ENCODE data around the gene PAM.

The PAM gene

DNA sequence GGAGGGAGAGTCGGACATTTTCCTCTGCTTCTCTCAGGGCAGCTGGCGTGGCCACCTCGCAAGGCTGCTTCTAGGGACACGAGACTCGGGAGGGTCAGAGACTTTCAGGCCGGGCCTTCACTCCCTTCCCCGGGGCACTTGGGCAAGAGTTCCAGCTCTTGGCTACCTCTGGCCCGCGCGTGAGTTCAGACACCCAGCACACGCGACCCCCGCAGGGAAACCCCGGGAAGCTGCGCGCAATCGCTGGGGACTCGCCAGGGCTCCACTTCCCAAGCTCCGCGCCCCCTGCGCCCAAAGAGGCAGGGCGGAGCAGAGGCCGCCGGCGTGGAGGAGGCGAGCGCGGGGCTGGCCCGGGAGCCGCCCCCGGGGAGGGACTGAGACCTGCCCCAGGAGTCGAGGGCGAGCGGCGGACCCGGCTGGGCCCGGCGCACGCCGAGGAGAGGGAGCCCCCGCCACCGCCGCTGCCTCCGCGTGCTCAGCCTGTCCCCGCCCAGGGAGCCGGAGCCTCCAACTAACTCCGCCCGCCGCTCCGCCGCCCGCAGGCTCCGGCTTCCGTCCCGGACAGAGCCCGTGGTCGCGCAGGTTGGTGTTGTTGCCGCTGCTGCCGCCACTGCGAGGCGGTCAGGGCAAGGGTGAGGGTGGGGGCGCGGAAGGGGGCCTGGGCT lies at the start of gene PAM:
PAM (plus strand) TSS at position 539 of the 665 bp plus-strand sequence. CDS start 110,891 bp downstream, outside the sequence.
- peak; percentile 8 to 50 for DNase-seq (ENCODE audit: low read depth in 2 of 2)

GRCh38 chr5:102711525-102712385 lies 43.4 kb upstream of the PAM start:
- no peak for DNase-seq (ENCODE audit: low read depth in 2 of 2)

- no peak for DNase-seq (ENCODE audit: low read depth in 2 of 2)
These were observed 41.8 kb upstream of the PAM start for GRCh38 chr5:102713278-102713677.

DNA sequence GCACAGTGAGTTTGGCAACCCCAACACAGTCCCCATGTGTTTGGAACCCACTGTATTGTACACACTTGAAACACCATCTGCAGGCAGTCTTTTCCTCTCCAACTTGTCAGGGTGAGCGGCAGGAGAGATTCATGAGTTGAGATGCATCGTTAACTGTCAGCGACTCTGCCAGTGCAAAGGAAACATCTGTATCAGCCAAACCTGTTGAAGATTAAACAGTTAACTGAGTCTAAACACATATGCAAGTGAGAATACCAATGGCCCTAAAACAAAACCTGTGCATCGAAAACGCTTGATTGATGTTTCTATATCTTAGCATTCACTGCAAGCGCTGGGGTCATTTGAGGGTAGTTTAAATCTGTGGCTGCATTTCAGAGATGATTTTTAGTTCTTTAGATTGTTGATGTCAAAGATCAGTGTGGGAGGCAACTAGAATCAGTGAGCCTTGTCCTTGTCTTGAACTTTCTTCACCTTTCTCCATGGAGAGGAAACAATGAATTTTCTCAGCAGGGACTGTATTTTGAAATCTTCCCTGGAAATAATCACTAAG lies 41.3 kb upstream of the PAM start:
- DNase-seq (ENCODE audit: low read depth in 2 of 2): no peak

- no peak for DNase-seq (ENCODE audit: low read depth in 2 of 2)
These were observed 39.9 kb upstream of the PAM start for GRCh38 chr5:102715082-102715807.

- no peak for DNase-seq (ENCODE audit: low read depth in 2 of 2)
These were observed 39.1 kb upstream of the PAM start for GRCh38 chr5:102716017-102716416.

DNA sequence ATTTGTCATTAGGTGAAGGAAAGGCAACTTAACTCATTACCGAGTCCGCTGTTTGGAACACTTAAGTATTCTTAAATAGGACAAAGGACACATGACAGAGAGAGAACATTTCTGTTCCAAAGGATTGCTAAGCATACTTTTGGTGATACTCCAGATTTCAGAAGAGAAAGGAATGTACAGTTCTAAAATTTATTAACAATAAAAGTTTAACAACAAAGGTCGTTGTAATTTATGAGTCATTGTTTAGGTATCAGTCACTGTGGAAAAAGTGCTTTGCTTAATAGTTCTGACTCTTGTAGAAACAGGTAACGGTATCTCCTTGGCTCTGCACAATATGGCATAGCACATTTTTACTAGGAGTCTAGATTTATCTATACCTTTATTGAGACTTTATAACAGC lies 36.3 kb upstream of the PAM start:
- no peak for DNase-seq (ENCODE audit: low read depth in 2 of 2)

DNA sequence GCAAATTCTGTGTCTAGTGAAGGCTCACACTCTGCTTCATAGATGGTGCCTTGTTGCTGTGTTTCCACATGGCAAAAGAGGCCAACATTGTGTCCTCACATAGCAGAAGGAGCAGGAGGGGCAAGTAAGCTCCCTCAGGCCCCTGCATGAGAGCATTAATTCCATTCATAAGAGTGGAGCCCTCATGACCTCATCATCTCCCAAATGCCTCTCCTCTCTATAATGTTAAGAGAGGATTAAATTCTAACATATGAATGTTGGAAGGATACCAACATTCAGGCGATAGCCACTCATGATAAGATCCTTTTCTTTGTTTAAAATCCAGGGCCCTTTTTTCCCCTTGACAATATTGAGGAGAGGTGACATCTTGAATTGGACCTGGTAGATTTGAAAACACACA lies 35.2 kb upstream of the PAM start:
- no peak for DNase-seq (ENCODE audit: low read depth in 2 of 2)

- DNase-seq (ENCODE audit: low read depth in 2 of 2): no peak
These were observed 34.1 kb upstream of the PAM start for GRCh38 chr5:102720969-102721368.

- no peak for DNase-seq (ENCODE audit: low read depth in 2 of 2)
These were observed 32.2 kb upstream of the PAM start for GRCh38 chr5:102722931-102723330.

GRCh38 chr5:102731693-102732092 lies 23.4 kb upstream of the PAM start:
- no peak for DNase-seq (ENCODE audit: low read depth in 2 of 2)

DNA sequence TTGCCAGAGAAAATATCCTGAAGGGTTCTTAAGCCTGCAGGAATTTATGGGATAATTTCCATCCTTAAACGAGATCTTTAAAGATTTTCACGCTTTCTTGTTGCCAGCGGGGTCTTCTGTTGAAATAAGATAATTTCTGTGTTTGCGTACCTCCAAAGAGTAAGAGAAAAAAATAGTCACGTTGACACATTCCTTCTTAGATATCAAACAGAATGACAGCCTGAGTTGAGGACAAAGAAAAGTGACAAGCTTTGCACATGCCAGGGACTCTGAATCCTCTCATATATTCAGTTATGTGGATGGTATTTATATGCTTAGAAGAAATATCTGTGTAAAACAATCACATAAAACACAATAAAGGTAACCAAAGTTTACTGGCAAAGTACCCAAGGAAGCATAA lies 21.6 kb upstream of the PAM start:
- DNase-seq (ENCODE audit: low read depth in 2 of 2): no peak

DNA sequence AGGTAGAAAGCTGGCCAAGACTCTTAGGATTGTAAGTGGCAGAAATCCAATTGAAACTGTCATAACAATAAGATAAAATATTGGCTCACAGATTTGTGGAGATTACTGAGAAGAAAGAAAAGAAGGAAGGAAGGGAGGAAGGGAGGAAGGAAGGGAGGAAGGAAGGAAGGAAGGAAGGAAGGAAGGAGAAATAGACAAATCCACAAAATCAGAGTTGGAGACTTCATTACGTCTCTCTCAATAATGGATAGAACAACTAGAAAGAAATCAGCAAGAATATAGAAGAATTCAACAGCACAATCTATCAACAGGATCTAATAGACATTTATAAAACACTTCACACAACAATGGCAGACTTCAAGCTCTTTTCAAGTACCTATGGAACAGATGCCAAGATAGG lies 17.9 kb upstream of the PAM start:
- no peak for DNase-seq (ENCODE audit: low read depth in 2 of 2)

- DNase-seq (ENCODE audit: low read depth in 2 of 2): no peak
These were observed 17.2 kb upstream of the PAM start for GRCh38 chr5:102737805-102738469.

DNA sequence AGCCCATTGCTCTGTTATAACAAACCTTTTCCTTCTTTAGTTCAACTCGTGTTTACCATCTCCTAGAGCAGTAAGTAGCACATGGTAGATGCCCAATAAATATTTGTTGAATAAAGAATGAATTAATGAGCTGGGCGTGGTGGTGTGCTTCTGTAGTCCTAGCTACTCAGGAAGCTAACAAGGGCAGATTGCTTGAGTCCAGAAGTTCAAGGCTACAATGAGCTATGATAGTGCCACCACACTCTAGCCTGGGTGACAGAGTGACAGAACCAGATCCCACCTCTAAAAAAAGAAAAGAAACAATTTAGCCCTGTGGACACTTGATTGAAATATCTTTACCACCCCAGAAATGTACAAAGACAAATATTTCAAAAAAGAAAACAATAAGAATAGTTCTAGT lies 14.6 kb upstream of the PAM start:
- no peak for DNase-seq (ENCODE audit: low read depth in 2 of 2)

GRCh38 chr5:102742215-102742614 lies 12.9 kb upstream of the PAM start:
- DNase-seq (ENCODE audit: low read depth in 2 of 2): no peak

DNA sequence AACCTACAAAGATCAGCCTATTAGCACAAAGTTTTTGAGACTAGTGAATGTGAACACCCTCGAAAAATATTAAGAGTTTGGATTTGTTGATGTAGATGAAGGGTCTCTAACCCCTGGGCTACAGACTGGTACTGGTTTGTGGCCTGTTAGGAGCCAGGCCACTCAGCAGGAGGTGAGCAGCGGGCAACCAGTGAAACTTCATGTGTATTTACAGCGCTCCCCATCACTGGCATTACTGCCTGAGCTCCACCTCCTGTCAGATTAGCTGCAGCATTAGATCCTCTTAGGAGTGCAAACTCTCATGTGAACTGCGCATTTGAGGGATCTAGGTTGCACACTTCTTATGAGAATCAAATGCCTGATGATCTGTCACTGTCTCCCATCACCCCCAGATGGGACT lies 11.2 kb upstream of the PAM start:
- DNase-seq (ENCODE audit: low read depth in 2 of 2): no peak

- DNase-seq (ENCODE audit: low read depth in 2 of 2): no peak
These were observed 7.5 kb upstream of the PAM start for GRCh38 chr5:102747386-102748166.

GRCh38 chr5:102749416-102750030 lies 5.6 kb upstream of the PAM start:
- no peak for DNase-seq (ENCODE audit: low read depth in 2 of 2)

- DNase-seq (ENCODE audit: low read depth in 2 of 2): no peak
These were observed 4.8 kb upstream of the PAM start for GRCh38 chr5:102750151-102750834.
